Femur (tissue), 1 donor: ENCODE data around the gene KLHL29.

Experiments
- DNase-seq: peaks from one replicate; pipeline ENCODE4 v3.0.0-alpha.2; 2017

Gene KLHL29

GRCh38 chr2:23399674-23400261 is 14.8 kb downstream of the KLHL29 start:
- no peak for DNase-seq

- DNase-seq = no peak
Observed at GRCh38 chr2:23400703-23401102, 15.7 kb downstream of the KLHL29 start.

- DNase-seq = no peak
Observed at GRCh38 chr2:23401427-23402204, 16.6 kb downstream of the KLHL29 start.

GRCh38 chr2:23402205-23402740 is 17.3 kb downstream of the KLHL29 start:
- no peak for DNase-seq

GRCh38 chr2:23404426-23404825 is 19.4 kb downstream of the KLHL29 start:
- peak; percentile 68 for DNase-seq

GRCh38 chr2:23409248-23409647 is 24.3 kb downstream of the KLHL29 start:
- DNase-seq = no peak

- DNase-seq = no peak
Observed at GRCh38 chr2:23410596-23410995, 25.6 kb downstream of the KLHL29 start.

- no peak for DNase-seq
Observed at GRCh38 chr2:23411752-23412431, 26.9 kb downstream of the KLHL29 start.

- no peak for DNase-seq
Observed at GRCh38 chr2:23412556-23413155, 27.7 kb downstream of the KLHL29 start.

GRCh38 chr2:23413641-23414040 is 28.7 kb downstream of the KLHL29 start:
- DNase-seq = no peak

GRCh38 chr2:23414106-23414505 is 29.1 kb downstream of the KLHL29 start:
- no peak for DNase-seq

- no peak for DNase-seq
Observed at GRCh38 chr2:23414871-23415270, 29.9 kb downstream of the KLHL29 start.

GRCh38 chr2:23417310-23417709 is 32.3 kb downstream of the KLHL29 start:
- DNase-seq = no peak

GRCh38 chr2:23418056-23418455 is 33.1 kb downstream of the KLHL29 start:
- peak; percentile 7 for DNase-seq

GRCh38 chr2:23418461-23418911 is 33.5 kb downstream of the KLHL29 start:
- DNase-seq = no peak

- peak; percentile 18 for DNase-seq
Observed at GRCh38 chr2:23419171-23420090, 34.5 kb downstream of the KLHL29 start.

- DNase-seq = no peak
Observed at GRCh38 chr2:23420091-23420839, 35.3 kb downstream of the KLHL29 start.

GRCh38 chr2:23420840-23421476 is 36.0 kb downstream of the KLHL29 start:
- DNase-seq = no peak

GRCh38 chr2:23422089-23423061 is 37.4 kb downstream of the KLHL29 start:
- no peak for DNase-seq
